SK-N-MC (cell line): ENCODE measurements around the gene CCL1.
"Not testable (repeated sequence)": the region's sequence is repeated elsewhere in the genome, so short reads cannot be mapped to it uniquely, and the experiment has no call there.

ENCODE experiments used
- DNase-seq: peaks from one replicate; pipeline ENCODE4 v3.0.0-alpha.2; 2011; ENCODE audit warnings: low read depth, low spot score
- H3K27ac ChIP-seq: fragments of 200-600 bp; sonication (generic); 2 replicates; pipeline ENCODE4 v1.5.1; 2016; ENCODE audit warnings: mixed run types
- H3K36me3 ChIP-seq: fragments of 200-600 bp; sonication (generic); 2 replicates; pipeline ENCODE4 v1.6.1; 2017; ENCODE audit warnings: antibody characterized with exemption, low read length, mixed read lengths; ENCODE audit not compliant: insufficient read depth
- H3K4me3 ChIP-seq: fragments of 200-600 bp; sonication (generic); 2 replicates; pipeline ENCODE4 v1.5.1; 2016
- H3K9ac ChIP-seq: fragments of 200-600 bp; sonication (generic); 2 replicates; pipeline ENCODE4 v1.8.0; 2017; ENCODE audit warnings: mixed run types, mixed read lengths; ENCODE audit not compliant: insufficient read length
- H3K9me3 ChIP-seq: fragments of 200-600 bp; sonication (generic); 2 replicates; pipeline ENCODE4 v1.6.1; 2017; ENCODE audit warnings: low read depth, mild to moderate bottlenecking, antibody characterized with exemption, low read length, moderate library complexity, mixed read lengths
- EZH2 ChIP-seq: fragments of 200-600 bp; sonication (generic); IDR thresholded peaks from one replicate; pipeline ENCODE4 v1.6.1; 2017; ENCODE audit warnings: antibody characterized with exemption
- FOXP2 ChIP-seq: optimal IDR thresholded peaks from 2 replicates; pipeline ENCODE3; 2011; ENCODE audit warnings: mild to moderate bottlenecking, moderate library complexity; ENCODE audit not compliant: insufficient read depth; ENCODE audit errors: extremely low read length, control extremely low read depth
- POLR2AphosphoS5 ChIP-seq: IDR thresholded peaks from 2 replicates; pipeline ENCODE4 v1.6.1; 2012; ENCODE audit warnings: mild to moderate bottlenecking, low read depth, low read length, borderline replicate concordance

CCL1 gene

DNA sequence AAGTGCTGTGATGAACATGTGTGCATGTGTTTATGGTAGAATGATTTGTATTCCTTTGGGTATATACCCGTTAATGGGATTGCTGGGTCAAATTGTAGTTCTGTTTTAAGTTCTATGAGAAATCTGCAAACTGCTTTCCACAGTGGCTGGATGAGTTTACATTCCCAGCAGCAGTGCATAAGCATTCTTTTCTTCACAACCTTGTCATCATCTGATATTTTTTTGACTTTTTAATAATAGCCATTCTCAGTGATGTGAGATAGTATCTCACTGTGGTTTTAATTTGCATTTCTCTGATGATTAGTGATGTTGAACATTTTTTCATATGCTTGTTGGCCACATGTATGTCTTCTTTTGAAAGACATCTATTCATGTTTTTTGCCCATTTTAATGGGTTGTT is 25.3 kb downstream of the CCL1 start:
- no peak overlapping the region for H3K9ac ChIP-seq
- no peak overlapping the region for H3K27ac ChIP-seq
- no peaks in the 10 kb centered on the region for H3K9me3 ChIP-seq
- no peak for DNase-seq
- no peak for TF ChIP-seq POLR2AphosphoS5
- TF ChIP-seq EZH2, result no peak
- no peak for TF ChIP-seq FOXP2
- H3K4me3 ChIP-seq, result no peak overlapping the region
- no peaks in the 10 kb centered on the region for H3K36me3 ChIP-seq

DNA sequence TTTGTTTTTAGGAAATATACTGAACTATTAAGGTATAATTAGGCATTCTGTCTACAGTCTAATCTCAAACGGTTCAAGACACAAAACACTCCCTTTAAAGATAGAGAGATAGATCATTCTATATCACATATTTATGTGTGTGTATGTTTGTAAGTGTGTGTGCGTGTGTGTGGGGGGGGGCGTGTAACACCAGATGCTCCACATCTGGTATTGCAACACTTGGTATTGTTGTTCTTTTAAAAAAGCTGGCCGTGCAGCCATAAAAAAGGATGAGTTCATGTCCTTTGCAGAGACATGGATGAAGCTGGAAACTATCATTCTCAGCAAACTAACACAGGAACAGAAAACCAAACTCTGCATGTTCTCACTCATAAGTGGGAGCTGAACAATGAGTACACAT is 35.5 kb downstream of the CCL1 start:
- H3K27ac ChIP-seq, H3K9me3 ChIP-seq, H3K4me3 ChIP-seq, H3K9ac ChIP-seq, H3K36me3 ChIP-seq, DNase-seq: not testable (repeated sequence)

DNA sequence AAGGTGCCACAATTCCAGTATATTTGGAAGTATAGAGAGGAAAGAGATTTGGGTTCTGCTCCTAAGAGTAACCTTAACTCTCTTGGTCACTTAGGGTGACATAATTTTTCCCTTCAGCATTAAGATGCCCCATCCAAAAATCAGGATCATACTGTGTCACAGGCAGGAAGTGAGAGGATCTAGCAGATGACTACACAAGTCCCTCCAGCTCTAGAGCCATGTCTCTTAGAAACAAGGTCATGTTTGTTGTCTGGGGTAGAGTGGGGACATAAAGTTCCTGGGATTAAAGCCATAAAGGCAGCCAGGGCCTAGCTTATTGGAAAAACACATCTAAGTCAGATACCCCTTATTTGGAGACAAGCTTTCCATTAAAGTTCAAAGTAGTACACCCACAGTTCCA is 41.1 kb downstream of the CCL1 start:
- H3K4me3 ChIP-seq, result no peak overlapping the region
- no peaks in the 10 kb centered on the region for H3K9me3 ChIP-seq
- TF ChIP-seq EZH2 (no peak), POLR2AphosphoS5 (no peak), FOXP2 (no peak)
- no peaks in the 10 kb centered on the region for H3K36me3 ChIP-seq
- no peak for DNase-seq
- H3K9ac ChIP-seq, result no peak overlapping the region
- H3K27ac ChIP-seq, result no peak overlapping the region

DNA sequence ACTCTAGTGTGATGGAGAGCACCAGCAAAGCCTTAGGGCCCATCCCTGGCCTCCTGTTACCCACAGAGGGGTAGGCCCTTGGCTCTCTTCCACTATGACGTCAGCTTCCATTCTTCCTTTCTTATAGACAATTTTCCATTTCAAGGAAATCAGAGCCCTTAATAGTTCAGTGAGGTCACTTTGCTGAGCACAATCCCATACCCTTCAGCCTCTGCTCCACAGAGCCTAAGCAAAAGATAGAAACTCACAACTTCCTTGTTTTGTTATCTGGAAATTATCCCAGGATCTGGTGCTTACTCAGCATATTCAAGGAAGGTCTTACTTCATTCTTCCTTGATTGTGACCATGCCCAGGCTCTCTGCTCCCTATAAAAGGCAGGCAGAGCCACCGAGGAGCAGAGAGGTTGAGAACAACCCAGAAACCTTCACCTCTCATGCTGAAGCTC is 44.0 kb downstream of the CCL1 start, which contains the start of gene CCL8:
CCL8 (plus strand) TSS at position 397 of the 445 bp plus-strand sequence. CDS start 67 bp downstream, outside the sequence.
- H3K9me3 ChIP-seq, result no peaks in the 10 kb centered on the region
- no peak within 1 kb of the TSS for H3K4me3 ChIP-seq
- no peak for TF ChIP-seq FOXP2
- no peak for TF ChIP-seq EZH2
- no peak for TF ChIP-seq POLR2AphosphoS5
- no peak for DNase-seq
- H3K9ac ChIP-seq, result no peak within 1 kb of the TSS
- no peak within 1 kb of the TSS for H3K27ac ChIP-seq
- H3K36me3 ChIP-seq, result no peaks in the 10 kb centered on the region

DNA sequence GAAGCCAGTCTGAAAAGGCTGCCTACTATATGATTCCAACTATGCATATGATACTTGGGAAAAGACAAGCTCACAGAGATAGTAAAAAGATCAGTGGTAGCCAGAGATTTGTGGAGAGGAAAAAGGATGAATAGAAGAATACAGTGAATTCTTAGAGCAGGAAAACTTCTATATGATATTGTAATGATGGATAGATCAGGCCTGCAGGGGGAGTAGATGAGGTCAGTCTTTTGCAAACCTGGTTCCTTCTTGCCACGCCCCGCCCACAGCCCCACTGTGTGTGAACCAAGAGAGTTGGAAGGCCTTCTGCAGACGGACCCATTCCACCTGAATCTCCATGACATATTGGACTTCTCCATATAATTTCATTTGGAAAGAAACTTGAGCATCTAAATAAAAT is 44.6 kb downstream of the CCL1 start:
- no peak for DNase-seq
- Histone ChIP-seq H3K36me3 (no peaks in the 10 kb centered on the region), H3K9me3 (no peaks in the 10 kb centered on the region), H3K9ac (no peak overlapping the region), H3K27ac (no peak overlapping the region), H3K4me3 (no peak overlapping the region)
- TF ChIP-seq FOXP2, result no peak
- TF ChIP-seq EZH2, result no peak
- no peak for TF ChIP-seq POLR2AphosphoS5

DNA sequence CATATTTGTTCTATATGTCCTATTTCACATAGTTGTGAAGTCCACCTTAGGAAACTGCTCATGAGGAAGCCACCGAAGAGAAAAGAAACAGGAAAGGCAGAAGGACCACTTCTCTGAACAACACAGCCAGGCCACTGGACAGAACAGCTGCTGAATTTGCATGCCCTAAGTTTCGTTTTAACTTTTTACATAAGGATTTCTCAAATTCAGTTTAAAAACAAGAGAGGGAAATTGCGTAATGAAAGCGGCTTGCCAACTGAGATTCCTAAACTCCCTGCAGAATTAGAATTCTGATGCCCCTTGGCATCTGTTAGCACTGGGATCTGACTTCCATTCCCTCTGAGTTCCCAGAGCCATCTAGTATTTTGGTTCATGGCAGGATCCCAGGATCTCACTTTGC is 48.8 kb downstream of the CCL1 start:
- Histone ChIP-seq H3K9me3 (no peaks in the 10 kb centered on the region), H3K27ac (no peak overlapping the region), H3K4me3 (no peak overlapping the region), H3K9ac (no peak overlapping the region), H3K36me3 (no peaks in the 10 kb centered on the region)
- no peak for DNase-seq
- TF ChIP-seq POLR2AphosphoS5, result no peak
- TF ChIP-seq FOXP2, result no peak
- no peak for TF ChIP-seq EZH2

DNA sequence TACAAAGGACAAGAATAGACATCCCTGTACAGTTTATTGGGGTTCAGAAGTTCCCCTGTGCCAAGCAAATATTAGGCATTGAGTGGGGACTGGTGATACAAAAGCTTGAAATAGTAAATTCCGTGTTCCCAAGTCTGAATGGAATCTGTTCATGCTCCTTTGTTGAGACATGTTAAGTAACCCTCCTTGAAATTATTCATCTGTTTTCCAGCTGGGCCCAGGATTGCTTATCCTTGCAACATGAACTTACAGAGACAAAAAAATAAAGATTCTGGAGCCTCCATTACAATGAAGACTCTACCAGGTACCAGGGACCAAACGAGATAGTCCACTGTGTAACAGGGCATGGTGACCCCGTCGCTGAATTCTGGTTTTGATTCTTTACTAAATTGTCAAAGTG is 49.9 kb downstream of the CCL1 start:
- H3K27ac ChIP-seq, result no peak overlapping the region
- no peak overlapping the region for H3K4me3 ChIP-seq
- DNase-seq, result no peak
- H3K9me3 ChIP-seq, result no peaks in the 10 kb centered on the region
- no peak overlapping the region for H3K9ac ChIP-seq
- H3K36me3 ChIP-seq, result no peaks in the 10 kb centered on the region
- TF ChIP-seq EZH2, result no peak
- no peak for TF ChIP-seq POLR2AphosphoS5
- no peak for TF ChIP-seq FOXP2

DNA sequence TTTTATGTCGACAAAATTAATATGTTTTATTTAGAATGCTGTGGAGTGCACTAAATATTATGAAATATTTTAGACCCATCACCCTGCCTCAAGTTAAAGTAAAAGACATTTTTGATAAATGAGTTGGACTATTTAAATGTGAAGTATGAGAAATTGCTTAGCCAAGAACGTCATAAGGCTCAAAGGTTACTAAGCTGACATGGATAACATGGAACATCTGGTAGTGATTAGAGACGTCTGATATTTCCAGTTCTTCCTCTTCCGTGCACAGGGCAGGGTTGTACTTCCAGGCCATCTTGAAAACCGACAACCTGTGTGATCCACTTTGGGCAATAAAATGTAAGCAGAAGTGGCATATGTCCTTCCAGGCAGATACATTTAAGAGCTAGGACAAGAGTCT is 51.0 kb downstream of the CCL1 start:
- Histone ChIP-seq H3K4me3 (no peak overlapping the region), H3K27ac (no peak overlapping the region), H3K36me3 (no peaks in the 10 kb centered on the region), H3K9me3 (no peaks in the 10 kb centered on the region), H3K9ac (no peak overlapping the region)
- DNase-seq, result no peak
- TF ChIP-seq POLR2AphosphoS5, result no peak
- TF ChIP-seq FOXP2, result no peak

DNA sequence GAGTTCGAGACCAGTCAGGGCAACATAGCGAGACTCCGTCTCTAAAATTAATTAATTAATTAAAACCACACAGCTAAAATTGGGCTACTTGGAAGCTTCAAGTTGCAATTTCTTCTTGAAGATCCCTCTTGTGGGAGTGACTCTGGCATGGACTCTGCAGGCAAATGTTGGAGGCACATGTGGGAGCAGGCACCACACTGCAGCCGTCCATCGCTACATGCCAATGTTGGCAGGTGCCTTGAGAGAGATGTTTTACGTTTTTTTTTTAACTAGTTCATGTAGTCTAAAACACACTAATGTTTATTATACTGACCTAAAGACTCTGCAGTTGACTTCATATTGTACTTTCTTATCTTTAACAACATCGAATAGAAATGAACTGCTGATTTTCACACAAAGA is 51.7 kb downstream of the CCL1 start:
- no peak overlapping the region for H3K4me3 ChIP-seq
- no peak overlapping the region for H3K9ac ChIP-seq
- H3K9me3 ChIP-seq, result no peaks in the 10 kb centered on the region
- TF ChIP-seq FOXP2 (no peak), EZH2 (no peak), POLR2AphosphoS5 (no peak)
- DNase-seq, result no peak
- no peak overlapping the region for H3K27ac ChIP-seq
- H3K36me3 ChIP-seq, result no peaks in the 10 kb centered on the region
